ENCODE measurements around the gene OTOS.

GRCh38 chr2:240112914-240113690 is 27.4 kb downstream of the OTOS start:
- no peak for TF ChIP-seq PATZ1 (CRISPR knock-in tag; IDR thresholded peaks at IDR 0.05; ENCODE audit: borderline replicate concordance)
- TF ChIP-seq ESRRG (CRISPR knock-in tag; IDR thresholded peaks at IDR 0.05), result no peak
- TF ChIP-seq CSRNP3 (CRISPR knock-in tag; IDR thresholded peaks at IDR 0.05), result no peak
- no peak for TF ChIP-seq ZFP30 (CRISPR knock-in tag; IDR thresholded peaks at IDR 0.05)
- no peak for TF ChIP-seq CREB5 (CRISPR knock-in tag; IDR thresholded peaks at IDR 0.05; ENCODE audit: low read depth)
- TF ChIP-seq ZNF70 (CRISPR knock-in tag; IDR thresholded peaks at IDR 0.05), result no peak
- no peak for TF ChIP-seq TSHZ2 (CRISPR knock-in tag; IDR thresholded peaks at IDR 0.05)
- TF ChIP-seq ZC3H10 (CRISPR knock-in tag; IDR thresholded peaks at IDR 0.05), result no peak
- no peak for TF ChIP-seq RARB (CRISPR knock-in tag; IDR thresholded peaks at IDR 0.05)
- TF ChIP-seq ZFP3 (CRISPR knock-in tag; IDR thresholded peaks at IDR 0.05), result no peak
- no peak for TF ChIP-seq OSR1 (CRISPR knock-in tag; IDR thresholded peaks at IDR 0.05)

Measured in SK-N-SH treated with all-trans-retinoic acid at 6 μM for 48 hours (cell line).